ENCODE results near the gene STX16. TPM values are rescaled to one million over a fixed set of nuclear protein-coding genes. Genes with fewer than 3 reads are reported as not detected.

Gene STX16
- total RNA-seq, 1 donor: 34.1 TPM

DNA sequence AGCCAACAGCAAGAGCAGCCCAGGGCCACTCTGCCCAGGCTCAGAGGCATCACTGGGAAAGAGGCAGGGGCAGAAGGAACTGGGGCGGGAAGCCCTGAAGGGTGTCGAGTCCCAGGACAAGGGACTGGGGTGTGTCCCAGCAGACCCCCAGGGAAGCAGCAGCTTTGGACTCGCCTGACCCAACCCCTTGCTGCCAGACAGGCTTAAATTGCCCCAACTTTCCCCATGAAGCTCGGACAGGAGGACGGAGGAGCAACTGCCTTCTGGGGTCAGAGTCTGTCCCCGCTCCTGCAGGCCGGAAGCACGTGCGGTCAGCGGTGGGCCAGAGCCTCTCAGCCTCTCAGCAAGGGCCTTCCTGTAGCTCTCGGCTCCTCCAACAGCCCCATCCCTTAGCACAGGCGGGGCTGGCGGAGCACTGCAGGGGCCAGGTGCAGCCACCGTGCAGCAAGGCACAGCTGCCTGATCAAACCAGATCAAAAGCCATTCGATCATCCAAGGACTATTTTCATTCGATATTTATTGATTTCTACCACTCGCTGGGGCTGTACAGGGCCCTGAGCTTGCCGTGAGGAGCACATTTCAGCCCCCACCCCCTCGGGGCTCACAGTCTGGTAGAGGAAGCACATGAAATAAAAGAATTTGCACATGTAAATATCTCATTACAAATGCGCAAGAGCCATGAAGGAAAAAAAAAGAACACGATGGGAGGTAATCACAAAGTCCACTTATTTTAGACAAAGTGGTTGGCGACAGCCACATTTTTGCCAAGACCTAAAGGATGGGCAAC, 31.8 kb upstream of the STX16 start:
- no peak overlapping the region for H3K4me3 ChIP-seq (ENCODE audit: low read depth, low read length)

DNA sequence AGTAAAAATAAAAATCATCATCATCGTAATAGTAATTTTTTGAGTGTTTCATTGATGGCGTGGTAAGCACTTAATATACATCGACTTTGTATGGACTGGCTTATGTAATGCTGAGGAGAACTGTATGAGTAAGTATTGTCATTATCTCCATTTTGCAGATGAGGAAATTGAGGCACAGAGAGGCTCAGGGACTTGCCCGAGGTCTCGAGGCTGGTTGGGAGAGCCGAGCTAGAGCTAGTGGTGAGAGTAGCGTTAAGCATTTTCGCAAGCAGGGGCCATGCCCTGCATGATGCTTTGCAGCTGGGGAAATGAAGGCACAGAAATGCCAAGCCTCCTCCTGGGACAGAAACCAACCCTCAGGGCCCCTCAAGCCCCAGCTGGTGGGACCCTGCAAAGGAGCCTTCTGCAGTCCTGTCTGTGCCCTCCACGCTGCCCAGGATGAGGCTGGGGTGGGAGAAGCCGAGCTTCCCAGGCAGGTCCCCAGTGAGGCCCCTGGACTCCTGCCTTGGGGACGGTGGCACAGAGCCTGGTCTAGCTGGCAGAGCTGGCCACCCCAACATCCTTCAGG, 31.1 kb upstream of the STX16 start:
- DNase-seq (ENCODE audit: low read depth): no peak
- H3K4me3 ChIP-seq (ENCODE audit: low read depth, low read length): no peak overlapping the region
- TF ChIP-seq, protein P1, sequence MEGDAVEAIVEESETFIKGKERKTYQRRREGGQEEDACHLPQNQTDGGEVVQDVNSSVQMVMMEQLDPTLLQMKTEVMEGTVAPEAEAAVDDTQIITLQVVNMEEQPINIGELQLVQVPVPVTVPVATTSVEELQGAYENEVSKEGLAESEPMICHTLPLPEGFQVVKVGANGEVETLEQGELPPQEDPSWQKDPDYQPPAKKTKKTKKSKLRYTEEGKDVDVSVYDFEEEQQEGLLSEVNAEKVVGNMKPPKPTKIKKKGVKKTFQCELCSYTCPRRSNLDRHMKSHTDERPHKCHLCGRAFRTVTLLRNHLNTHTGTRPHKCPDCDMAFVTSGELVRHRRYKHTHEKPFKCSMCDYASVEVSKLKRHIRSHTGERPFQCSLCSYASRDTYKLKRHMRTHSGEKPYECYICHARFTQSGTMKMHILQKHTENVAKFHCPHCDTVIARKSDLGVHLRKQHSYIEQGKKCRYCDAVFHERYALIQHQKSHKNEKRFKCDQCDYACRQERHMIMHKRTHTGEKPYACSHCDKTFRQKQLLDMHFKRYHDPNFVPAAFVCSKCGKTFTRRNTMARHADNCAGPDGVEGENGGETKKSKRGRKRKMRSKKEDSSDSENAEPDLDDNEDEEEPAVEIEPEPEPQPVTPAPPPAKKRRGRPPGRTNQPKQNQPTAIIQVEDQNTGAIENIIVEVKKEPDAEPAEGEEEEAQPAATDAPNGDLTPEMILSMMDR (IDR thresholded peaks at IDR 0.05; ENCODE audit: insufficient read depth, low read depth, low read length): no peak

More for the DNA sequence above, 31.8 kb upstream of the STX16 start:
- TF ChIP-seq, protein P1 (IDR thresholded peaks at IDR 0.05; ENCODE audit: insufficient read depth, low read depth, low read length): no peak
- DNase-seq (ENCODE audit: low read depth): no peak

DNA sequence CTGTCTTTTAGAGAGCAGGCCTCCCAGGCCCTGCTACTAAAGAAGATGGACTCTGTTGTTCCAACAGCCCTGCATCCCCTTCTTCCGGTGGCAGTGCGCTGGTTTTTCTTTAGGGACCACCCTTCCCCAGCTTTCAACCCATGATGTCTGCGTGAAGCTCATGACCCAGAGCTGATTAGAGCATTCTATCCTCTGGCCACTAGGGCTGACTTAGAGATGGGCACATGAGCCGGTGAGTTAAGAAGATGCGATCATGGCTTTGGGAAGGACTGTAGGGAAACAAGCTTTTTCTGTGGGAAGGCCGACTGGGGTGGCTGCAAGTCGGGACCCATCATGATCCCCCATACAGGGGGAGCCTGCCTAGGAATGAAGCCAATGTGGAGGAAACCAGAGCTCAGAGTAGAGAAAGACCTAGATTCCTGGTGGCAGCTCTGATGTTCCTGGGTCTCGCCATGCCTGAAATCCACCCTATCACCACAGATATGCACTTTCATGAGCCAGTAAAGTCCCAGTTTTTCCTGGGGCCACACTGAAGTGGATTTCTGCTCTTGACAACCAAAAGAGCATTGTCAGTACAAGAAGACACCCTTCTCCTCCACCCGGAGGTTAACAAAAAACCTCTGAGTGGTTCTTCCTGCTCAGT, 29.1 kb upstream of the STX16 start:
- H3K4me3 ChIP-seq (ENCODE audit: low read depth, low read length): no peak overlapping the region
- no peak for DNase-seq (ENCODE audit: low read depth)
- TF ChIP-seq, protein P1 (IDR thresholded peaks at IDR 0.05; ENCODE audit: insufficient read depth, low read depth, low read length): peak; percentile 39

DNA sequence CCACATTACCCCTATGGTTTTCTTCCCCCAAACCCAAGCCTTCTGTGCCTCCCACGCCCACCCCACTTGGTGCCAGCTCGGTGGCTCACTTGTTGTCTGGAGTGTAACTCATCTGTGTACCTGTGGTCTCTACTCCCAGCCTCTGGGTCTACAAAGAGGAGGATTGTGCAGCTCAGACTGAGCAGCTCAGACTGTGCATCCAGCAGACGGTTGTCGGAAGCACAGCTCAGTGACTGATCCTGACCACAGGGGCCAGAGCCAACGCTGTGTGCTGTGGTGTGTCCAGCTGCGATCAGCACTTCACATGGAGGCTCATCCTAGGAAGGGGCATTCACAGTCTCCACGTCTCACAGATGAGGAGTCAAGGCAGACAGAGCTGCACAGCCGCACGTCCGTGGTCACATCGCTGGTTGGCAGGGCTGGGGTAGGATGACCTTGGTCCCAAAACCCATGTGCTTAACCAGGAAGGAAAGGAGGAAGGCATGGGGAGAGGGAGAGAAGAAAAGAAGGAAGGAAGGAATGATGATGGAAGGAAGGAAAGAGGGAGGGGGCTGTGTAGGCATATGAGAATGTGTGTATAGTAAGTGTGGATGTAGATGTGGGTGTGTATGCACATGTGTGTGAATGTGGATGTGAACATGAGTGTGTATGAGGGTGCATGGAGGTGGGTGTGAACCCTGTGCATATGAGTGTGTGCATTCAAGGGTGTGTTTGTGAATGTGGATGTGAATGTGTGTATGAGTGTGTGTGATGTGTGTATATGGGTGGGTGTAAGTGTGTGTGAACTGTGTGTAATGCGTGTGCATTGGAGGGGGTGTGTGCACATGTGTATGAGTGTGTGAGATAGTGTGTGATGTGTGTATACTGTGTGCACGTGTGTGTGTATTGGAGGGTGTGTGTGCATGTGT, 28.2 kb upstream of the STX16 start:
- TF ChIP-seq, protein P1 (IDR thresholded peaks at IDR 0.05; ENCODE audit: insufficient read depth, low read depth, low read length): no peak
- DNase-seq (ENCODE audit: low read depth): no peak
- H3K4me3 ChIP-seq (ENCODE audit: low read depth, low read length): no peak overlapping the region

DNA sequence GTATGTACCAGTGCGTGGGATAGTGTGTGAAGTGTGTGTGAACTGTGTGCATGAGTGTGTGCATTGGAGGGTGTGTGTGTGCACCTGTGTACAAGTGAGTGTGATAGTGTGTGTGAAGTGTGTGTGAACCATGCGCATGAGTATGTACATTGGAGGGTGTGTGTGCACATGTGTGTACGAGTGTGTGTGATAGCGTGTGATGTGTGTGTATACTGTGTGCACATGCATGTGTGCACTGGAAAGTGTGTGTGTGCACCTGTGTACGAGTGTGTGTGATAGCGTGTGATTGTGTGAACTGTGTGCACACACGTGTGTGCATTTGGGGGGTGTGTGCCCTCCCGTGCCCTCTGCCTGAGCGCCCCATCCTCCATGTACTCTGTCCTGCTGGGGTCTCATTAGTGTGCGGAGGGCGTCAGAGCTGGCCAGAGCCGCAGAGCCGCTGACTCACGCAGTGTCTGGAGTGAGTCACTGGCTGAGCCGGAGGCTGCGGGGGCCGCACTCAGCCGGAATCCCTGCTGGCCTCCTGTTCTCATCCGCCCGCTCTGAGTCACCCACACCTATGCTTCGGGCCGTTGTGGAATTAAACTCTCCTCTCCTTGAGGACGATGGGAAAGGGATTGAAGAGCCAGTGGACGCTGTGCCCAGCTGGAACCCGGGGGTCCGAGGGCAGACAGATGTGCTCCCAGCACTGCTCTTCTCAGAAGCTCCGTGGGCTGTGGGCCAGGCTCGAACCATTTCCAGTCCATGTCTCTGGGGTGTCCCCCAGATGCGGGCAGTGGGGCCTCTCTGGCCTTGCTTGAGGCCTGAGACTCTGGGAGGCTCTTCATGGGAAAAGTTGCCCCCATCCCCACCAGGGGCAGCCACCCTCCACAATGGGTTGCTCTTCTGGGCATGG, 27.3 kb upstream of the STX16 start:
- no peak overlapping the region for H3K4me3 ChIP-seq (ENCODE audit: low read depth, low read length)
- TF ChIP-seq, protein P1 (IDR thresholded peaks at IDR 0.05; ENCODE audit: insufficient read depth, low read depth, low read length): no peak
- DNase-seq (ENCODE audit: low read depth): peak; percentile 95
